ENCODE measurements around the gene CROCC. TPM values are rescaled to one million over a fixed set of nuclear protein-coding genes. Genes with fewer than 3 reads are reported as not detected.

The CROCC gene
- polyA plus RNA-seq, 1 of the 3 experiments (the other 2 are of a cell fraction) = 39.1 TPM

GRCh38 chr1:16972189-16972895 is 50.6 kb downstream of the CROCC start:
- Histone ChIP-seq H3K4me3 (ENCODE audit: low read depth in 2 of 2, low read length in 1 of 2) (no peak overlapping the region), H3K4me2 (no peak overlapping the region), H3K4me1 (ENCODE audit: control insufficient read depth in 1 of 2, insufficient read depth in 2 of 2, low read depth in 1 of 2, low read length in 1 of 2) (peaks cover 4 to 39% of the 10 kb centered on the region in 2 experiments; a peak in 2 of 4 replicates), H3K9me2 (no peaks in the 10 kb centered on the region), H3F3A (replicated peaks; ENCODE audit: insufficient read depth) (peaks cover 12% of the 10 kb centered on the region), H3K36me3 (replicated peaks in 1 of 2; ENCODE audit: control insufficient read depth in 1 of 2, insufficient read depth in 2 of 2, low read length in 1 of 2) (peaks cover 10 to 24% of the 10 kb centered on the region in 2 experiments), H3K27me3 (ENCODE audit: insufficient read depth) (no peaks in the 10 kb centered on the region), H3K9me3 (no peaks in the 10 kb centered on the region), H4K20me1 (ENCODE audit: insufficient read depth) (peaks cover 30% of the 10 kb centered on the region), H3K9ac (no peak overlapping the region), H2AFZ (ENCODE audit: low read depth) (no peak overlapping the region), H3K79me2 (ENCODE audit: insufficient read depth) (peaks cover 21% of the 10 kb centered on the region), H3K27ac (ENCODE audit: low read depth in 2 of 2, low read length in 1 of 2) (peak overlapping the region in 1 of 2 experiments; percentile 22; a peak in 1 of 4 replicates)
- no peak for TF ChIP-seq GATA2 (CRISPR knock-in tag; IDR thresholded peaks at IDR 0.05)
- TF ChIP-seq FOXJ3 (CRISPR knock-in tag; IDR thresholded peaks at IDR 0.05) = no peak
- TF ChIP-seq SMC3 (IDR thresholded peaks at IDR 0.05; ENCODE audit: low read depth, low read length) = no peak
- TF ChIP-seq, protein P1, sequence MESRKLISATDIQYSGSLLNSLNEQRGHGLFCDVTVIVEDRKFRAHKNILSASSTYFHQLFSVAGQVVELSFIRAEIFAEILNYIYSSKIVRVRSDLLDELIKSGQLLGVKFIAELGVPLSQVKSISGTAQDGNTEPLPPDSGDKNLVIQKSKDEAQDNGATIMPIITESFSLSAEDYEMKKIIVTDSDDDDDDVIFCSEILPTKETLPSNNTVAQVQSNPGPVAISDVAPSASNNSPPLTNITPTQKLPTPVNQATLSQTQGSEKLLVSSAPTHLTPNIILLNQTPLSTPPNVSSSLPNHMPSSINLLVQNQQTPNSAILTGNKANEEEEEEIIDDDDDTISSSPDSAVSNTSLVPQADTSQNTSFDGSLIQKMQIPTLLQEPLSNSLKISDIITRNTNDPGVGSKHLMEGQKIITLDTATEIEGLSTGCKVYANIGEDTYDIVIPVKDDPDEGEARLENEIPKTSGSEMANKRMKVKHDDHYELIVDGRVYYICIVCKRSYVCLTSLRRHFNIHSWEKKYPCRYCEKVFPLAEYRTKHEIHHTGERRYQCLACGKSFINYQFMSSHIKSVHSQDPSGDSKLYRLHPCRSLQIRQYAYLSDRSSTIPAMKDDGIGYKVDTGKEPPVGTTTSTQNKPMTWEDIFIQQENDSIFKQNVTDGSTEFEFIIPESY (IDR thresholded peaks at IDR 0.05; ENCODE audit: borderline replicate concordance, low read depth) = no peak
- TF ChIP-seq NFIC (IDR thresholded peaks at IDR 0.05; ENCODE audit: borderline replicate concordance) = no peak
- TF ChIP-seq NRF1 (IDR thresholded peaks at IDR 0.05; ENCODE audit: low read depth, low read length) = no peak
- TF ChIP-seq GABPA (IDR thresholded peaks at IDR 0.05; ENCODE audit: low read depth) = no peak
- TF ChIP-seq RXRA (IDR thresholded peaks at IDR 0.05; ENCODE audit: borderline replicate concordance, low read depth) = no peak
- no peak for TF ChIP-seq SIN3A (IDR thresholded peaks at IDR 0.05; ENCODE audit: borderline replicate concordance, low read depth, low read length)
- TF ChIP-seq RFX5 (IDR thresholded peaks at IDR 0.05; ENCODE audit: low read length) = no peak
- TF ChIP-seq JUND (IDR thresholded peaks at IDR 0.05) = no peak
- TF ChIP-seq TEAD4 (IDR thresholded peaks at IDR 0.05; ENCODE audit: borderline replicate concordance, insufficient read depth) = no peak
- no peak for TF ChIP-seq TAF1 (IDR thresholded peaks at IDR 0.05; ENCODE audit: borderline replicate concordance, low read depth, low read length)
- TF ChIP-seq TCF12 (IDR thresholded peaks at IDR 0.05) = no peak
- DNase-seq = no peak
- ChIA-PET POLR2A (no interaction called here), CTCF (interaction anchor here (0.7 to 1.1 kb wide), 2 partner anchors 9 to 14 kb away, joined by 3 read pairs; no protein-coding TSS in a partner anchor)
- WGBS (ENCODE audit: low lambda C conversion rate) = 95% methylated on average over 9 of the region's 11 CpGs

- H3K4me1 ChIP-seq (ENCODE audit: control insufficient read depth in 1 of 2, insufficient read depth in 2 of 2, low read depth in 1 of 2, low read length in 1 of 2) = peaks cover 0 to 40% of the 10 kb centered on the region in 2 experiments; a peak in 1 of 4 replicates
- WGBS (ENCODE audit: low lambda C conversion rate) = 80% methylated on average over 7 of the region's 9 CpGs
- peaks cover 30% of the 10 kb centered on the region for H3K79me2 ChIP-seq (ENCODE audit: insufficient read depth)
- H3K4me3 ChIP-seq (ENCODE audit: low read depth in 2 of 2, low read length in 1 of 2) = no peak overlapping the region
- H3K9me2 ChIP-seq = no peaks in the 10 kb centered on the region
- H3K36me3 ChIP-seq (replicated peaks in 1 of 2; ENCODE audit: control insufficient read depth in 1 of 2, insufficient read depth in 2 of 2, low read length in 1 of 2) = peaks cover 14 to 24% of the 10 kb centered on the region in 2 experiments
- no peak overlapping the region for H3K9ac ChIP-seq
- H3F3A ChIP-seq (replicated peaks; ENCODE audit: insufficient read depth) = peaks cover 12% of the 10 kb centered on the region
- no peaks in the 10 kb centered on the region for H3K27me3 ChIP-seq (ENCODE audit: insufficient read depth)
- no peak overlapping the region for H2AFZ ChIP-seq (ENCODE audit: low read depth)
- POLR2A ChIA-PET = no interaction called here
- no peak overlapping the region for H3K4me2 ChIP-seq
- no peaks in the 10 kb centered on the region for H3K9me3 ChIP-seq
- CTCF ChIA-PET = interaction anchor here (1.1 kb wide), 1 partner anchor 13 kb away, joined by 3 read pairs; no protein-coding TSS in a partner anchor
- DNase-seq = no peak
- no peak overlapping the region for H3K27ac ChIP-seq (ENCODE audit: low read depth in 2 of 2, low read length in 1 of 2)
- peaks cover 36% of the 10 kb centered on the region for H4K20me1 ChIP-seq (ENCODE audit: insufficient read depth)
- TF ChIP-seq FOXJ3 (CRISPR knock-in tag; IDR thresholded peaks at IDR 0.05) = no peak
- TF ChIP-seq POLR2AphosphoS5 (IDR thresholded peaks at IDR 0.05; ENCODE audit: low read depth, low read length) = no peak
- TF ChIP-seq FOXM1 (IDR thresholded peaks at IDR 0.05; ENCODE audit: low read depth) = no peak
- TF ChIP-seq MEF2A (IDR thresholded peaks at IDR 0.05; ENCODE audit: borderline replicate concordance, low read depth) = no peak
- TF ChIP-seq TEAD4 (IDR thresholded peaks at IDR 0.05; ENCODE audit: borderline replicate concordance, insufficient read depth) = no peak
- no peak for TF ChIP-seq USF1 (IDR thresholded peaks at IDR 0.05; ENCODE audit: borderline replicate concordance, low read depth)
- TF ChIP-seq TCF12 (IDR thresholded peaks at IDR 0.05) = no peak
- TF ChIP-seq, protein P2, sequence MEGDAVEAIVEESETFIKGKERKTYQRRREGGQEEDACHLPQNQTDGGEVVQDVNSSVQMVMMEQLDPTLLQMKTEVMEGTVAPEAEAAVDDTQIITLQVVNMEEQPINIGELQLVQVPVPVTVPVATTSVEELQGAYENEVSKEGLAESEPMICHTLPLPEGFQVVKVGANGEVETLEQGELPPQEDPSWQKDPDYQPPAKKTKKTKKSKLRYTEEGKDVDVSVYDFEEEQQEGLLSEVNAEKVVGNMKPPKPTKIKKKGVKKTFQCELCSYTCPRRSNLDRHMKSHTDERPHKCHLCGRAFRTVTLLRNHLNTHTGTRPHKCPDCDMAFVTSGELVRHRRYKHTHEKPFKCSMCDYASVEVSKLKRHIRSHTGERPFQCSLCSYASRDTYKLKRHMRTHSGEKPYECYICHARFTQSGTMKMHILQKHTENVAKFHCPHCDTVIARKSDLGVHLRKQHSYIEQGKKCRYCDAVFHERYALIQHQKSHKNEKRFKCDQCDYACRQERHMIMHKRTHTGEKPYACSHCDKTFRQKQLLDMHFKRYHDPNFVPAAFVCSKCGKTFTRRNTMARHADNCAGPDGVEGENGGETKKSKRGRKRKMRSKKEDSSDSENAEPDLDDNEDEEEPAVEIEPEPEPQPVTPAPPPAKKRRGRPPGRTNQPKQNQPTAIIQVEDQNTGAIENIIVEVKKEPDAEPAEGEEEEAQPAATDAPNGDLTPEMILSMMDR (IDR thresholded peaks at IDR 0.05) = no peak
- TF ChIP-seq NRF1 (IDR thresholded peaks at IDR 0.05; ENCODE audit: low read depth, low read length) = no peak
- TF ChIP-seq RCOR1 (IDR thresholded peaks at IDR 0.05; ENCODE audit: low read length) = no peak
- TF ChIP-seq EP300 (IDR thresholded peaks at IDR 0.05; ENCODE audit: borderline replicate concordance in 1 of 2, low read depth in 1 of 2, low read length in 1 of 2) = no peak
- TF ChIP-seq SIN3A (IDR thresholded peaks at IDR 0.05; ENCODE audit: borderline replicate concordance, low read depth, low read length) = no peak
- no peak for TF ChIP-seq GATA2 (CRISPR knock-in tag; IDR thresholded peaks at IDR 0.05)
- TF ChIP-seq RFX5 (IDR thresholded peaks at IDR 0.05; ENCODE audit: low read length) = no peak
- TF ChIP-seq SMC3 (IDR thresholded peaks at IDR 0.05; ENCODE audit: low read depth, low read length) = no peak
- TF ChIP-seq TAF1 (IDR thresholded peaks at IDR 0.05; ENCODE audit: borderline replicate concordance, low read depth, low read length) = no peak
- no peak for TF ChIP-seq CHD2 (IDR thresholded peaks at IDR 0.05; ENCODE audit: low read length, partially characterized antibody)
- no peak for TF ChIP-seq RAD21 (IDR thresholded peaks at IDR 0.05; ENCODE audit: low read length)
- TF ChIP-seq YY1 (IDR thresholded peaks at IDR 0.05; ENCODE audit: low read depth) = no peak
These were observed 51.5 kb downstream of the CROCC start for GRCh38 chr1:16973215-16973614.
